HG02623 (cell line): ENCODE data around the gene TARBP1.
"Not testable (repeated sequence)": the region's sequence is repeated elsewhere in the genome, so short reads cannot be mapped to it uniquely, and the experiment has no call there.

Experiments used
- ATAC-seq: cut with Tn5 transposase; IDR thresholded peaks from one replicate; pipeline ENCODE4 v1.9.1; 2021; ENCODE audit warnings: moderate library complexity; ENCODE audit not compliant: unreplicated experiment

The TARBP1 gene

GRCh38 chr1:234437423-234438171, 41.4 kb downstream of the TARBP1 start:
- ATAC-seq: no peak

GRCh38 chr1:234435620-234436019, 43.4 kb downstream of the TARBP1 start:
- ATAC-seq: no peak

GRCh38 chr1:234434706-234435105, 44.3 kb downstream of the TARBP1 start:
- ATAC-seq: no peak

GRCh38 chr1:234433563-234434285, 45.3 kb downstream of the TARBP1 start:
- peak; percentile 68 for ATAC-seq

GRCh38 chr1:234431255-234431654, 47.7 kb downstream of the TARBP1 start:
- ATAC-seq: no peak

DNA sequence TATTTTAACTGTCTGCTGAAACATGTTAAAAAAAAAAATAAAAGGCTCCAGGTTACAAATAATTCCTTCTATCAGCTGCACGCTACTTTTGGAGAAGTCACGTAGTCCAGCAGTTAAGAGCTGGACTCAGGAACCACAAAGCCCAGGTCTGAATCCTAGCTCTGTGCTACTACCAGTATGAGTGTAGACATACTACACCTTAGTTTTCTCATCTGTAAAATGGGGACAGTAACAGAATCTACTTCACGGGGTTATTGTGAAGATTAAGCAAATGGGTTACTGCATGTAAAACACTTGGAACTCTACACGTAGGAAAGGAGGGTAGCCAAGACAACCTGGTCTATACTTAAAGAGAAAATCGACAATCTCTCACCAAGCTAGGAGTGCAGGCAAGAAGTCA, 48.3 kb downstream of the TARBP1 start:
- no peak for ATAC-seq

- no peak for ATAC-seq
Observed at GRCh38 chr1:234429434-234429806, 49.6 kb downstream of the TARBP1 start.

DNA sequence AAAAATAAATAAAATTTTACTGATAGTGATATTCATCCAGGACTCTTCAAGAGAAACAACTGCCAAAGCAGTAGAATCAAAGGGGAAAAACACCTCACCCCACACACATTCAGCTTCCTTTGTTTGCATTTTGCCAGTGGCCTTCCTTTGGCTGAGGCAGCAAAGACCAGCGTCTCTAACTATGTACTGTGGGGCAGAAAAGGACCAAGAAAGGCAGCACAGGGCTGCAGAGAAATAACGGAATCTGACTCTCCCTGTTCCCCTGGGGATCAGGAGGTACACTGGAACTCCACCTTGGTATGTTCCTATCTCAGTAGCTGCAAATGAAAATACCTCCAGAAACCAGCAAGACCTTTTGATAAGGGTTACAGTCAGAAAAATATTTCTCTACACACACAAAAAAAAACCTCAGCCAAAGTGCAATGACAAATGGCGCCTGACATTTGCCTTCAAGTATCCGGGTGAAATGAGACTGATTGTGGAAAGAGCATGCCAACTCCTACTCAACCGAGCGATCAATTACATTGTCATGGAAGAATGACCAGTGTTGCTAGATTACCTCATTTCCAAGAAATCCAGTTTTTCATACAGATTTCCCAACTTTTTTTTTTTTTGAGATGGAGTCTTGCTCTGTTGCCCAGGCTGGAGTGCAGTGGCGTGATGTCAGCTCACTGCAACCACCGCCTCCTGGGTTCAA, 50.9 kb downstream of the TARBP1 start:
- ATAC-seq: no peak

GRCh38 chr1:234413990-234414389, 65.0 kb downstream of the TARBP1 start:
- no peak for ATAC-seq

GRCh38 chr1:234413485-234413884, 65.5 kb downstream of the TARBP1 start:
- ATAC-seq: no peak

DNA sequence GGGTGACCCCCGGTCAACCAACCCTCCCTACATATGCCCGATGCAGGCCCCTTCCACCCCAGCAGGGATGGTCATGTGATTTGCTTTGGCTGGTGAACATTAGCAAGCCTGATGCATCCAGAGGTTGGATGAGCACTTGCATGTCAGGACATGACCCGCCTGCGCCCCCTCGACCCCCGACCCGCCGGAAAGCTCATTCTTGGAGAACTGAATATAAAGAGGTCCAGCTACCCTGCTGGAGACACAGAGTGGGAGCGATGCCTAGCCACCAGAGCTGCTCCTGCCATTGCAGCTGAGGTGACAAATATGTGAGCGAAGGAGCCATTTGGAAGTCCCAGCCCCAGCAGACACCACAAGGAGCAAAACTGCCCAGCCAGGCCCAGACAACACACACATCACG, 66.1 kb downstream of the TARBP1 start:
- no peak for ATAC-seq

DNA sequence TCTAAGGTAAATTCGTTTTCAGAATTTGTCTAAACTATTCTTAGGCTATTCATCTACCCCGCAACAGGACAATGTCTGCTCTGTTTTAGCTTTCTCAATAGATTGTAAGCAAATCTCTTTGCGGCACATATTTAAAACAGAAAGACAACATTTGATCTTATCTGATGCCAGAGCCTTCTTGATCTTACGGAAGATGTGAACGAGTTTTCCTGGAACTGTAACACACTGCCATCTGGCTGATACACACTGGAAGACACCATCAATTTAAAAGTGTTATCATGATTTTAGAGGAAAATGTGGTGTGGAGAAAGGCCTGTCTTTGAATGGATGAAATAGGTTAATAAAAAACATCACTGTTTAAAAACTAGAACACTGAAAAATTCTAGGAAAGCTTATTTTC, 69.7 kb downstream of the TARBP1 start:
- ATAC-seq: no peak

GRCh38 chr1:234408757-234409156, 70.2 kb downstream of the TARBP1 start:
- ATAC-seq: no peak

DNA sequence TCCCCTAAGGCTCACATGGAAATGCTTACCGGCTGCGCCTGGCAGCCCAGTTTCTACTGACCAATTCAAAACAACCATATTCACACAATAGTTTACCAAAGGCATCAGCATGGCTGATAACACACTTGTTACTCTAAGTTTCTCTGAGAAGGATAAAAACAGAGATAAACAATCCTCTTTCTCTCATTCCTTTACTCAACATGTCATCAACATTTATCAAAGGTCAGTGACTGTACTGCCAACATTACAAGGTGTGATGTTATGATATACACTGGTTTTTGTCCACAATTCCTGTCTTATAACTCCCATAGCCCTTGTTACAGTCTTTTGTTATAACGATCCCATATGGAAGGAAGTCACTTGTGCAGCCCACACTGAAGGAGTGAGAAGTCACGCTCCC, 72.1 kb downstream of the TARBP1 start:
- no peak for ATAC-seq

DNA sequence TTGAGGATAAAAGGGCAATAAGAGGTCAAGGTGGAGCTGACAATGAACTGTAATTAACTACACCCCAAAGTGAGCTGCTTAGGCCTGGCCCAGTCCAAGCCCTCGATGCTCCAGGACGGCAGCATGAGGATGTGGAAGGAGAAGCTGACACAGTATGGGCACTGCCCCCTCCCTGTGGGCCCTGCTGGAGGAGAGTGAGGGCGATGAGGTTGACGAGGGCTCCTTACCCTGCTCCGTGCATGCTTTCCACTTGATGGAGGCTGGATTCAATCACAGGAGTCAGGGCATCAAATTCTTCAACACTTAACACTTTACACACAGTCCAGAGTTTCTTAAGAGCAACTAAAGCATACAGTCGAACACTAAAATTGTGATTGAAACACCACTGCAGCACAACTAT, 73.3 kb downstream of the TARBP1 start:
- no peak for ATAC-seq

GRCh38 chr1:234402939-234403338, 76.0 kb downstream of the TARBP1 start:
- no peak for ATAC-seq

DNA sequence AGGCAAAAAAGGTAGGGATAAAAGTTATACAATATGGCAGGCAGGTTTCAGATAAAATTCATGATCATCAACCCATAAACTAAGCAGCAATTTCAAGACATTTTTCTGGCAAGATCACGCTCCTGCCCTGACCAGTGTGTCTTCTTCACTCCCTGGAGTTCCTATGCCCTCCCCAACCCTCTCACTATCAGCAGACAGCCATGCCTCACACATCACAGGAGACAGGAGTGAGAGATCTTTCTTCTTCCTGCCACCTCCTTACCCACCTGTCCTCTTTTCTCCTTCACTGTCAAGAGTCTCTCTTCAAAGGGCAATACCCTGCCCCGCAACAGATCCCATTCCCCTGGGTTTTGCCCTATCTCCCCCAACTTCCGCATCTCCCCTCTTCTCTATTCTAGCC, 77.3 kb downstream of the TARBP1 start:
- no peak for ATAC-seq

- no peak for ATAC-seq
Observed at GRCh38 chr1:234400773-234401172, 78.2 kb downstream of the TARBP1 start.

- not testable (repeated sequence) for ATAC-seq
Observed at GRCh38 chr1:234399515-234399914, 79.5 kb downstream of the TARBP1 start.

DNA sequence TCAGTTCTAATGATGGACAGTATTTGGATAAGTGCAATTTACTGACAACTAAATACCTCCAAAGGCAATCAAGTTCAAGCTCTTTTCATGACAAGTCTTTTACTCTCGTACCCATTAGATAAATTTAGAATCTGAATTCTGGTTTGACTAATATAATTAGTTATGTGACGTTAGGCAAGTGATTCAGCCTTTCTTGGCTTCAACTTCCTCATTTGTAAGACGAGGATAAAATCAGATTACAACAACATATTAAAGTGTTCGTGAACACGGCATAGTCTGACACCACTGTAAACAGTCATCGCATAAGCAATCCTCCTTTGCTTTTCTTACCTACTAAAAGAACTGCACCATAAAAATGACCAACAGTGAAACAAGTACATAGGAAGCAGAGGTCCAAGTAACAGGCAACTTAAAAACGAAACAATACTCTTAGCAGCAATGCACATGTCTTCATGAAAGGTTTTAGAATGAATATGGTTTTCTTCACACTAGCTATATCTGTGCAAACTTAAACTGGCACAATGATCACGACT, 80.1 kb downstream of the TARBP1 start:
- no peak for ATAC-seq

DNA sequence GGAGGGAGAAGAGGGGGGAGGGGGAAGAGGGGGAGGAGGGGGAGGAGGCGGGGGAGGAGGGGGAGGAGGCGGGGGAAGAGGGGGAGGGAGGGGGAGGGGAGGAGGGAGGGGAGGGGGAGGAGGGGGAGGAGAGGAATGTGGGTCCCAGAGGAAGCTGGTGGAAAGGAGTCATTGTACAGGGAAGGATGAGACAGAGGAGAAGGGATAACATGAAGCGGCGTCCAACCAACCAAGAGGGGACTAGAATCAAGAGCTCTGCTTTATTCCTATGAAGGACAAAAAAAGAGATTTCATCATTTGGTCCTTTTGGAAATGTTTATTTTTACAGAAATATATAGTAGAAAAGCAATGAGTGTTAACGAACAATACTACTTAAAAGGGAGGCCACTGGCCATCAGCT, 81.2 kb downstream of the TARBP1 start:
- ATAC-seq: no peak

- ATAC-seq: no peak
Observed at GRCh38 chr1:234396871-234397270, 82.1 kb downstream of the TARBP1 start.
